HG03439 (cell line): Measurements from ENCODE around the gene SEC24A.
"Not testable (repeated sequence)": the region's sequence is repeated elsewhere in the genome, so short reads cannot be mapped to it uniquely, and the experiment has no call there.

Experiments
- ATAC-seq: cut with Tn5 transposase; IDR thresholded peaks from one replicate; pipeline ENCODE4 v1.9.1; 2021; ENCODE audit warnings: mild to moderate bottlenecking, moderate library complexity; ENCODE audit not compliant: unreplicated experiment

The SEC24A gene

DNA sequence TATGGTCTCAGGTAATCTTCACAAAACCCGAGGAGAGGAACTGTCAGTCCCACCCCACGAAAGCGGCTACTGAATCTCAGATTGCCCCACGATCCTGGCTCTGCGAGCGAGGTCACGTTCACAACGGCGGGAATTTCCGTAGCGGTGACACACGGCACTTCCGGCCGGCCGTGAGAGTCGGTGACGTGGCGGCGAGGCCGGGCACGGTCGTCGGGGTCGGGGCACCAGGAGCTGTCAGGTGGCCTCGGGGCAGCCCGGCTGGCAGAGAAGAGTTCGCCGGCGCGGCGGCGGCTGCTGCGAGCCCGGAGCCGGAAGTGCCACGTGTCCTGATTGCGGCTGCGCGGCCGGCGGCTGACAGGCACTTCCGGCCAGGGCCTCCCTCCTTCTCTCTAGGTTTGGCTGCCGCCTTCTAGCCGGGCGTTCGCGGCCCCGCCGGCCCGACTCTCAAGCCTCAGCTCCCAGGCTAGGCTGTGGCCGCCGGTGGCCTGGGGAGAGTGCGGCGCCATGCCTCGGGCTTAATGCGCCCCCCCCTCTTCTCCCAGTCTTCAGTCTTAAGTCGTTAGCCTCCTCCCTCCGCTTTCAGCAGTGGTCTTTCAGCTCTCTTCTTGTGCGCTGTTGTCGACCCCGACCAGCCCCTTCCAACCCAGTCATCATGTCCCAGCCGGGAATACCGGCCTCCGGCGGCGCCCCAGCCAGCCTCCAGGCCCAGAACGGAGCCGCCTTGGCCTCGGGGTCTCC lies at the start of gene SEC24A:
TSS of gene SEC24A (plus strand) at position 361 of the 738 bp plus-strand sequence. CDS start at position 653, 292 bp downstream.
- peak; percentile 83 for ATAC-seq

DNA sequence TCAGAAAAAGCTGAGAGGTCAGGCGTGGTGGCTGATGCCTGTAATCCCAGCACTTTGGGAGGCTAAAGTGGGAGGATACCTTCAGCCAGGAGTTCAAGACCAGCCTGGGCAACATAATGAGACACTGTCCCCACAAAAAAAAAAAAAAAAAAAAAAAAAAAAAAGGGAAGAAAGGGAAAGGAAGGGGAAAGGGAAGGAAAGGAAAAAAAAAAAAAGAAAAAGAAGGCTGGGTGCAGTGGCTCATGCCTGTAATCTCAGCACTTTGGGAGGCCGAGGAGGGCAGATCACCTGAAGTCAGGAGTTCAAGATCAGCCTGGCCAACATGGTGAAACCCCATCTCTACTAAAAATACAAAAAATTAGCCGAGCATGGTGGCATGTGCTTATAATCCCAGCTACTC lies 48.8 kb upstream of the SEC24A start:
- ATAC-seq, result not testable (repeated sequence)

DNA sequence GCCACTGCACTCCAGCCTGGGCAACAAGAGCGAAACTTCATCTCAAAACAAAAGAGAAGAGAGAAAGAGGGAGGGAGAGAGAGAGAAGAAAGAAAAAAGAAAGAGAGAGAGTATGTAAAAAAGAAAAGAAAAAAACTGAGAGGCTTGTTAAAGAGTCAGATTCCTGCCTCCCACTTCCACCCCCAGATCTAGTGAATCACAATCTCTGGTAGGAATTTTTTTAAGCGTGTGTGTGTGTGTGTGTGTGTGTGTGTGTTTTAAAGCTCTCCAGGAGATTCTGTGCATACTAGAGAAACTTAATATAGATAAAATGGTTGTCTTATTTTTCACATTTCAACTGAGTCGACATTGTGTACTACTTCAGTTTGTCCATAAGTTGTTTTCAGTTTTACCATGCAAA lies 48.0 kb upstream of the SEC24A start:
- ATAC-seq, result no peak

DNA sequence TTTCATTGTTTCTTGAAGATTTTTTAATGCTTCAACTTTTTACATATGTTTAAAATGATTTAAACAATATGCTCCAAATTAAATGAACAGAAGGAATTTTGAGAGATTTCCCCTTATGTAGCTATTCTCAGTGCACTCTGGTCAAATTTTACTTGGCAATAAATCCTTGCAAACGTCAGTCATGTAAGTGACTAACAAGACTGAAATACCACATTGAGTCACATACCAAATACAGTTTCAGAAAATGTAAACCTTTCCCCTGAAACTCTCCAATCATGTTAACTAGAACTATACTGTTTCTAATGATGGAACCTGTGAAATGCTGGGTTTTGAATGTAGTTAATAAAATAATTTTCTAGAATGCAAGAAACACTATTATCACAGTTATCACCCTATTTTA lies 45.5 kb upstream of the SEC24A start:
- ATAC-seq, result no peak

DNA sequence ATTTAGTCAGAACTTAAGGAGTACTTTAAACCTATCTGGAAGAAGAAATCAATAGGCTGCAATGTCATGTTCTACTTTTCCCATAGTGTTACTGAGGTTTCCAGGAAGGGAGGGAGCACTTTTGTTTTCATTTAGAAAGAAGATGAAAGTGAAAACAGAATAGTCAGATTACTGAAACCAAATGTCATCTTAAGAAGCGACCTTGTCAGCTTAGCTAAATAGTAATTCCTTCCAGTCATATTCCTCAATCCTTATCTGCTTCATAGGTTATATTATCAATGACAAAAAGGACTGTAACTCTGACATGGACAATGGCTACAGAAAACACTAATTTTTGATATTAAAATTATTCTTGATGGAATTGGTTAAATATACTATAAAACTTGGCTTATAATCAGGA lies 43.7 kb upstream of the SEC24A start:
- no peak for ATAC-seq

DNA sequence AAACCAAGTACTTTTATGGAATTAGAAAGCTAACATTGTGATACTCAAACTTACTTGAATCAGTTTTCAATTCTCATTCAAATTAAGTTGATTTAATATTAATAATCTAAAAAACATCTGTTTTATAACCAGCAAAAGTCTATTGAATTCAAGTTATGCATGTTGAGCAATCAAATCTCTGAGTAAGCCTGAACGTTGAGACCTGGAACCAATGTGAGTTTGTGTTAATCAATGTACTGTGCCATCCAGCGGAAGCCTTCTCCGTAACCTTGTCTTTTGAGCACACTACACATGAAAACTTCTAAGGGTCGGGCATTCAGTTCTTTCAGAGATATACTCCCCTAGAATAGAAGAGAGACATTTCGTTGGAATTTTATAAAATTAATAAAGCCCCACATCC lies 41.9 kb upstream of the SEC24A start:
- no peak for ATAC-seq

DNA sequence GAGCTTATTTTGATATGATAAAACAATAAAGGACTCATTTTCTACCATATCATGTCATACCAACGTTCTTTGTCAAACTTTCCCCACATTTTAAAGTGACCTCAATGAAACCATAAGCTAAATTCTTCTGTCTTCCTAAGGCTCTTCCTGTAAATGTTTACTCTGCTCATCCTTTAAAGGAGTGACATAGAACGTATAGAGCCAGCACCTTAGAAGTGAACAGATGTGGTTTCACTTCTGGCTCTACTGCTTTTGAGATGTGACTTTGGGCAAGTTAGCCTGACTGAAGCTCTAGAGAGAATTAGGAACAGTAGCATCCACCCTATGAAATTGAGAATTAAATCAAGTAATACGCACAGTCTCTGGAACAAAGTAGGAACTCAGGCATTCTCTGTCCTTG lies 40.0 kb upstream of the SEC24A start:
- no peak for ATAC-seq

DNA sequence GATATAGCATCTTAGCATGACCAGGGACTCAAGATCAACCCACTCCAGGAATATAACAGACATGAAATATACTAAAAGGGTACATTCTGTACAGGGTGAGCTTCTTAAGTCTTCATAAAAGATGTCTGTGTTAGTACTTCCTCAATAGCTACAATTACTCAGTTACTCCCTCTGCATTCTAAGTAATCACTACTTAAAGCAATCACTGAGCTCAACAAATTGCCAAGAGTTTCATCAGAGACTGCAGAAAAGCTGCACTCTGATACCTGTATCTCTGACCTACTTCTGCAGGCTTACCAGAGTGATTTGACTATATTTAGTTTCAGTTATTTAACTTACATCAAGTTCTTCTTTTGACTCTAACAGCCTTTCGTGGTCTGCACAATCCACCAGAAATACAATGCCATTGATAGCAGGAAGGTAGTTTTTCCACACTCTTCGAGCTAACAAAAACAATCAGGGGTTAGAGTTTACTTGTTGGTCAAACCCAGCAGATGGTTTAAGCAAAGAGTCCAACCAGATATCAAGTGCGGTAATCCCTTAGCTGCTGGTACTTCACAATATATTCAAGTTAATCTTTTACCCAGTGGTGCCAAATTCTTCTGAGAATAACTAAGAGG lies 39.2 kb upstream of the SEC24A start:
- ATAC-seq, result no peak

DNA sequence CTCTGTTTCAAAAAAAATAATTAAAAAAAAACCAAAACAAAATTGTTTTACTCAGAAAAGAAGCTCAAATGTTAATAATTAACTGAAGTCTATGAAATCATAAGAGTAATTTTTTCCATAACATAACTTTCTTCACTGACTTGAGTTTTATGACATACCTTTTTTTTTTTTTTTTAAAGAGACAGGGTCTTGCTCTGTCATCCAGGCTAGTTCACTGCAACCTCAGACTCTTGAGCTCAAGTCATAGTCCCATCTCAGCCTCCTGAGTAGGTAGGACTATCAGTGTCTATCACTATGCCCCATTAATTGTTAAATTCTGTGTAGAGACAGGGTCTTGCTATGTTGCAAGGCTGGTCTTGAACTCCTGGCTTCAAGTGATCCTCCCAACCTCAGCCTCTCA lies 37.9 kb upstream of the SEC24A start:
- ATAC-seq, result no peak

DNA sequence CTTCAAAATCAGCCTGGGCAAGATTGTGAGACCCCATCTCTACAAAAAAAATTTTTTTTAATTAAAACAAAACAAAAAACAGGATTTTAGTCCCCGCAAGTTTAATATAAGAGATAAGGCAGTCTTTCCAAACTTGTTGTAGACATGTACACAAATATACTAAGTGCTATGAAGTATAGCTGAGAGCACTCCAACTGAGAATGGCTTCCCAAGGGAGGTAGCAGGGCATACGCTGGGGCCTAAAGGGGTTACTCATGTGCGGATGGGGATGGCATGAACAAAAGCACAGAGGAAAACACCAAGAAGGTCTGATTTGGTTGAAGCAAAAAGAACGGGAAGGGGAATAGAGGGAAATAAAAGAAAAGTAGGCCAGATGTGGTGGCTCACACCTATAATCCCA lies 37.1 kb upstream of the SEC24A start:
- ATAC-seq, result no peak

DNA sequence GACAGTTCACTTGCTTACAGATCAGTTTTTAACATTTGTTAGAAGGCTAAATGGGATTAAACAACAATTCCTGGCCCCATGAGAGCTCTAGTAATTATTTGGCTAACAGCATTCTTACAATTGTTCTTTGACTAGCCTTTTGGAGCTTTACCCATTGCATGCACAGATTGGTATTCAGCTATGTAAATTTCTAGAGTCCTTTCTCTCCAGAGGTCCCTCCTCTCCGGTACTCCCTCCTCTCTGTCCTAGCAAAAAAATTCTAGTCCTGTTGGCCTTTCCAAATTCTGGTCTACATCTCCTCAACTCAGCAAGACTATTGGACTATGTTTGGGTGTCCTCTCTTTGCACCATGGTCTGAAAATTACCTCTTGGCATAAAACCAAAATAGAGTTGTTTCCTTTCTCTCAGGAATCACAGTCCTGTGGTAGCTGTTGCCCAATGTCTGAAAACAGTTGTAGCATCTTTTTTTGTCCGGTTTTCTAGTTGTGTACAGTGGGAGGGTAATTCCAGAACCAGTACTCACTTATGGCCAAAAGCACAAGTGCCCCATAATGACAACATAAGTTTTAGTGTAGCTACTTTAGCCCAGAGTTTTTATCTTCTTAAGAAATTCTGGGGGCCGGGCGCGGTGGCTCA lies 34.0 kb upstream of the SEC24A start:
- ATAC-seq, result no peak

DNA sequence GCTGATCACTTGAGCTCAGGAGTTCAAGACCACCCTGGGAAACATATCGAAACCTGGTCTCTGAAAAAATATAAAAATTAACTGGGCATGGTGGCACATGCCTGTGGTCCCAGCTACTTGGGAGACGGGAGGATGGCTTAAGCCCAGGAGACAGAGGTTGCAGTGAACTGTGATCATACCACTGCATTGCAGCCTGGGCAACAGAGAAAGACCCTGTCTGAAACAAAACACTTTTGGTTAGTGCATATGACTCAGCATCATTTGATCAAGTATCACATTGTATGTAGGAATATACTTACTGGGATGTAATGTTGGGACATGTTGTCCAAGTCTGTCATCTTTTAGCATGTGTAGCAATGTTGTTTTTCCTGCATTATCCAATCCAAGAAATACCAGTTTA lies 28.0 kb upstream of the SEC24A start:
- ATAC-seq, result no peak

DNA sequence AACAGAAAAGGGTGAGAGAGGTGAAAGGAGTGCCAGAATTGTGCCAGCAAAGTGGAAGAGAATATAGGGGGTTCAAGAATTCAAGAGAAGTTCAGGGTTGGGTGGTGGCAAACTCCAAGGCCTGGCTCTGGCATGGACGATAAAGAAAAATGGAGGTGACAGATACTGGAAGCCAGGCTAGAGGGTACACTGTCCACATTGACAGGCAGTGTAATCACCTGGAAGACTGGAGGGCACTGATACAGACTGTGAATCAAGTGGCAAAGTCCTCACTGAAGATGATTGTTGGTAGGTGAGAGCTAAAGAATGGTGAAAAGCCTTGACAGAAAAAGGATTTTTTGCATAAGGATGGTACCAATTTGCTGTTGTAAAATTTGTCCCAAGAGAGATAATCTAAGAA lies 23.0 kb upstream of the SEC24A start:
- ATAC-seq, result no peak

DNA sequence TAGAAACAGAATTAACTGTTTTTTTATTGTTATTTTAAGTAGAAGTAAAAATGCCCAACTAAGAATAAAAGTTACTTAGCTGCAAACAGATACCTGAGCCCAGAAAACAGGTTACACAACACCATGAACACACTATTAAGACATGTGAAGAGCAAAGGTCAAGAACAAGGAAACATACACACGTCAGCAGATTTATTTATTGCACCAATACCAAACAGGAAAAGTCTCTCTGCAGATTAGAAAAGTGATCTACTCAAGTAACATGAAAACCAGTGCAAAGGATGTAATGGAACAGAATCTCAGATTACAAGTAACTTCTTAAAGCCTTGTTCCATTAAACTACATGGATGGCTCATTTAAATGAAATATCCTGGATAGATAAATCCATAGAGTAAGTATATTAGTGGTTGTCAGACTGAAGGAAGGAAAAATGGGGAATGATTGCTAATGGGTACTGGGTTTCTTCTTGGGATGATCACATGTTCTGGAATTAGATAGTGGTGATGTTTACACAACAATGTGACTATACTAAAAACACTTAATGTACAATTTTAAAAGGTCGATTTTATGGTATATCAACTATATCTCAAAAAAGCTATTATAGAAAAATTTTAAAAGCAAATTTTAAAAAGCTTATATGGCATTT lies 22.1 kb upstream of the SEC24A start:
- ATAC-seq, result no peak

DNA sequence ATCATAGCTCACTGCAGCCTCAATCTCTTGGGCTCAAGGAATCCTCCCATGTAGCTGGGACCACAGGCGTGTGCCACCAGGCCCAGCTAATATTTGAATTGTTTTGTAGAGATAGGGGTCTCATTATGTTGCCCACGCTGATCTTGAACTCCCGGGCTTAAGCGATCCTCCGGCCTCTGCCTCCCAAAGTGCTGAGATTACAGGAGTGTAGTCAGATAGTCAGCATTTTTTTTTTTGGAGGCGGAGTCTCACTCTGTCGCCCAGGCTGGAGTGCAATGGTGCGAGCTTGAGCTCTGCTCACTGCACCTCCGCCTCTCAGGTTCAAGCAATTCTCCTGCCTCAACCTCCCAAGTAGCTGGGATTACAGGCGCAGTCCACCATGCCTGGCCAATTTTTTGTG lies 14.4 kb upstream of the SEC24A start:
- no peak for ATAC-seq

DNA sequence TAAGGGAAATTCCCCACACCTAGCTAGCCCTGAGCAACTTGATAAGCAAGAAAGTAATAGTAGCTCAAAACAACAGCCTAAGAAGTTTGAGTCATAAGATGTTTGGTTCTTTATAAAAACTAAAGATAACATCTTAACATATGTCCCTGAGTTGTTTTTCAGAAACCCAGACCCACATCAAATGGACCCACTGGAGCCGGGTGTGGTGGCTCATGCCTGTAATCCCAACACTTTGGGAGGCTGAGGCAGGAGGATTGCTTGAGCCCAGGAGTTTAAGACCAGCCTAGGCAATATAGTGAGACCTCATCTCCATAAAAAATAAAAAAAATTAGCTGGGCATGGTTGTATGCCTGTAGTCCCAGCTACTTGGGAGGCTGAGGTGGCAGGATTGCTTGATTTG lies 13.2 kb upstream of the SEC24A start:
- not testable (repeated sequence) for ATAC-seq

DNA sequence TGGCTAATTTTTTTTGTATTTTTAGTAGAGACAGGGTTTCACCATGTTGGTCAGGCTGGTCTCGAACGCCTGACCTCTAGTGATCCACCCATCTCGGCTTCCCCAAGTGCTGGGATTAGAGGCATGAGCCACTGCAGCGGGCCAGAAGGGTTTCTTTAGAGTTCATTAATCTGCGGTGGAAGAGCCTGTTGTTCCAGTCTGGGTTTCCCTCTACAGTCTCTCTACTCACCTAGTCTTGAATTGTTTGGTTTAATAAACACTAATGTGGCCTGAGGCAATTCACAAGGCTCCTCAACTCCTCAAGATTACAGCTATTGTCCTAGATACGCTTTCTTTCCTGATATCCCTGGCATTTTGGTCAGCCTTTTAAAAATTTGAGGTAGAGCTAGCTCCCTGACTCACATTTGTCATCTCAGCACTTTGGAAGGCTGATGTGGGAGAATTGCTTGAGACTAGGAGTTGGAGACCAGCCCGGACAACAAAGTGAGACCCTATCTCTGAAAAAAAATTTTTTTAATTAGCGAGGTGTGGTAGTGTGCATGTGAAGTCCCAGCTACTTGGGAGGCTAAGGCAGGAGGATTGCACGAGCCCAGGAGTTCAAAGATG lies 11.4 kb upstream of the SEC24A start:
- ATAC-seq, result no peak

DNA sequence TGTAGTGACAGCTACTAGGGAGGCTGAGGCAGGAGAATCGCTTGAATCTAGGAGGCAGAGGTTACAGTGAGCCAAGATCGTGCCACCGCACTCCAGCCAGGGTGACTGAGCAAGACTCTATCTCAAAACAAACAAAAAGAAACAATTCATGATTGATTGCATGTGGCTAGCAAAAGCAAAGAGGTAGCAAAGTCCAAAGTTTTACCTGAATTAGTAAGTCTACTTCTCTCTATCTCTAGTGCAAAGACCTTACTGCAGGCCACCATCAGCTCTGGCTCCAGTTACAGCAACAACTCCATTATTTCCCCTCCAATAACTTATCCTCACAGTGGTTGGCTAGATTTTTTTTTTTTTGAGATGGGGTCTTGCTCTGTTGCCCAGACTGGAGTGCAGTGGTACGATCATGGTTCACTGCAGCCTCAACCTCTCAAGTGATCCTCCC lies 9.8 kb upstream of the SEC24A start:
- ATAC-seq, result no peak

DNA sequence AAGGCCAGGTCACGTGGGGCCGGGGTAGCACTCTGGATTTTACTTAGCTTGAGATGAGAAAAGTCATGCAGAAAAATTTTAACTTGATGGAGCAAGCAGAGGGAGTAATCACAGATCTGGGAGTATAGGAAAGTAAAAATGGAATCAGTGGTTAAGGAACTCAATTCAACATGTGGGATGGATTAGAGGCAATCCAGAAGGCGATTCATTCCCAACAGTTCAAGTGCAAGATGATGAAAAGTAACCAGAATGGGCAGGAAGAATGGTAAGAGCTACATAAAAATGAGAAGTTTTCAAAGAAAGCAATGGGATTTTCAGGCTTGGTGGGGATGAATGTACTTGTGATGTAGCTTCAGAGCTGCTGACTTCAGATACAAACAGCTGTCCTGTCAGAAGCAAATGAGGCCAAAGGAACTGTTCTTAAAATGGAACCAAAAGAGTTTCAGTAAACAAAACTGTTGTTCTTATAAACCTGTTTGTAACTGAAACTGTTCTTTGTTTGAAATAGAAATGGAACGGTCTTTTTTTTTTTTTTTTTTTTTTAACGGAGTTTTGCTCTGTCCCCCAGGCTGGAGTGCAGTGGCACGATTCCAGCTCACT lies 5.6 kb upstream of the SEC24A start:
- no peak for ATAC-seq

DNA sequence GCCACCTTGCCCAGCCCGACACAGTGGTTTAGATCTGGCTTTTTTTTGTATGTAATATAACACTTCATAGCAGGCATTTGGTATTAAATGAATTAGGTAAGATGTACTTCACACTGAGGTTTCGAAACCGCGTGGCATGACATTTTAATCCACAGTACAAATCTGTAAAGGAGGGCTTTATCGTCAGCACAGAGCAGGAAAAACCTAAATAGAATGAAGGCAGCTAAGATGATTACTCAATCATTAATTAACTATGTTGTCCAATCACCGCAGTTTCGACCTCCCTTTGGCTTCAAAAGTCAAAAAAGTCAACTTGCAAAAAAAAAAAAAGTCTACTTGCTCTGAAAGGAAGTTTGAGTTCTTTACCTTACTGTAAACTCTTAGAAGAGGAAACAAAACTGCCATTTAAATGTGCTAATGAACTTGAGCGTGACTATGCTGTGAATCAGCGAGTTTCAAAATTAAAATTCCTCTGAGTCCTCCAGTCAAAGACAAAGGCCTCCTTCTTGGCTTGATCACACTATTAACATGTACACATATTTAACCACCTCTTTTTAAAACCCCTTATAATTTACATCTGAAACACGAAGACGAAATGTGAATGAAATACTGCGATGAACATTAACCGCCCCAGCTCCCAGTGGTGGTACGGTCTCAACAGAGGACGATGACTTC lies 698 bp upstream of the SEC24A start:
- peak; percentile 27 for ATAC-seq
